ENCODE measurements around the gene ZNF804B.

The ZNF804B gene

DNA sequence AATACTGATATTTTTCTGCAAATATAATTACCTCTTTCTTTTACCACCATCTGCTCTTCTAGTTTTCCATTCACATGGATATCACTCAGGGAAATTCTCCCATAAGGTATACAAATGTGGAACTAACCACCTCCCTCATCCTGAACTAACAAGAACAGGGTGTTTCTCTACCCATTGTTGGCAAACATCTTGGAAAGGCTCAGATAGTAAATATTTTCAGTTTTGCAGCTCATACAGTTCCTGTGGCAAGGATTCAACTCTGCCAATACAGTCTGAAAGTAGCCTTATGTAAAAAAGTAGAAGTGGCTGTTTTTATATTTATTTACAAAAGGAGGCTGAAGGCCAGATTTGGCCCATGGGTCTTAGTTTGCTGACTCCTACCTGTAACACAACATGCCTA lies 549.0 kb downstream of the ZNF804B start:
- no peaks in the 10 kb centered on the region for H3K36me3 ChIP-seq (ENCODE audit: control insufficient read depth in 1 of 2, insufficient read depth in 2 of 2, low read length in 2 of 2)
- no peaks in the 10 kb centered on the region for H3K4me1 ChIP-seq (ENCODE audit: control insufficient read depth in 1 of 2, insufficient read depth in 2 of 2, low read length in 2 of 2)
- H3K27ac ChIP-seq (ENCODE audit: low read depth, low read length), result no peak overlapping the region
- H3K27me3 ChIP-seq (ENCODE audit: control insufficient read depth in 1 of 2, insufficient read depth in 2 of 2, low read length in 2 of 2), result no peaks in the 10 kb centered on the region
- H3K4me3 ChIP-seq (ENCODE audit: low read depth in 1 of 2, low read length in 2 of 2), result no peak overlapping the region
- no peaks in the 10 kb centered on the region for H3K9me3 ChIP-seq (ENCODE audit: control insufficient read depth in 1 of 2, low read length in 2 of 2)
- no peak overlapping the region for H3K9ac ChIP-seq (ENCODE audit: low read depth in 1 of 2, low read length in 2 of 2)

DNA sequence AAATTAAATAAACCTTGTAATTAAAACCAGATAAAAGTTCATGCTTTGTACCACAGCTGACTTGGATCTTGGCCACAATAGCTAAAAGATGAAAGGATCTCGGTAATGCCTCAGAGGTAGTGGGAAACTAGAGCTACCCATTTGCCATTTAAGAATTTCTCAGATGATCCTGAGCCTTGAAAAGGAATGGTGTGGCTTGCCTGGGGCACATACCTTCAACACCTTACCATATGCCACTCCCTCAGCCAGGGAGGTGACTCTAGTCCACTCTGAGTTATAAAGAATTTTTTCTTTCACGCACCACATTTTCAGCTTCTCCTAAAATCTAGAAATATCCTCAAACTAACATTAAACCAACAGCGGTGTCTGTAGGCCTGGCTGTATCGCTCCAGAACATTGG lies 552.4 kb downstream of the ZNF804B start:
- no peak overlapping the region for H3K9ac ChIP-seq (ENCODE audit: low read depth in 1 of 2, low read length in 2 of 2)
- no peaks in the 10 kb centered on the region for H3K4me1 ChIP-seq (ENCODE audit: control insufficient read depth in 1 of 2, insufficient read depth in 2 of 2, low read length in 2 of 2)
- no peaks in the 10 kb centered on the region for H3K36me3 ChIP-seq (ENCODE audit: control insufficient read depth in 1 of 2, insufficient read depth in 2 of 2, low read length in 2 of 2)
- H3K9me3 ChIP-seq (ENCODE audit: control insufficient read depth in 1 of 2, low read length in 2 of 2), result peaks cover 0 to 5% of the 10 kb centered on the region in 2 donors
- no peaks in the 10 kb centered on the region for H3K27me3 ChIP-seq (ENCODE audit: control insufficient read depth in 1 of 2, insufficient read depth in 2 of 2, low read length in 2 of 2)
- no peak overlapping the region for H3K4me3 ChIP-seq (ENCODE audit: low read depth in 1 of 2, low read length in 2 of 2)
- H3K27ac ChIP-seq (ENCODE audit: low read depth, low read length), result no peak overlapping the region

GRCh38 chr7:89312551-89312950 lies 553.1 kb downstream of the ZNF804B start:
- no peak overlapping the region for H3K27ac ChIP-seq (ENCODE audit: low read depth, low read length)
- no peaks in the 10 kb centered on the region for H3K4me1 ChIP-seq (ENCODE audit: control insufficient read depth in 1 of 2, insufficient read depth in 2 of 2, low read length in 2 of 2)
- H3K36me3 ChIP-seq (ENCODE audit: control insufficient read depth in 1 of 2, insufficient read depth in 2 of 2, low read length in 2 of 2), result no peaks in the 10 kb centered on the region
- H3K9ac ChIP-seq (ENCODE audit: low read depth in 1 of 2, low read length in 2 of 2), result no peak overlapping the region
- peaks cover 0 to 8% of the 10 kb centered on the region in 2 donors for H3K9me3 ChIP-seq (ENCODE audit: control insufficient read depth in 1 of 2, low read length in 2 of 2)
- H3K27me3 ChIP-seq (ENCODE audit: control insufficient read depth in 1 of 2, insufficient read depth in 2 of 2, low read length in 2 of 2), result no peaks in the 10 kb centered on the region
- no peak overlapping the region for H3K4me3 ChIP-seq (ENCODE audit: low read depth in 1 of 2, low read length in 2 of 2)

GRCh38 chr7:89316584-89317251 lies 557.2 kb downstream of the ZNF804B start:
- H3K4me1 ChIP-seq (ENCODE audit: control insufficient read depth in 1 of 2, insufficient read depth in 2 of 2, low read length in 2 of 2), result no peaks in the 10 kb centered on the region
- no peaks in the 10 kb centered on the region for H3K36me3 ChIP-seq (ENCODE audit: control insufficient read depth in 1 of 2, insufficient read depth in 2 of 2, low read length in 2 of 2)
- H3K4me3 ChIP-seq (ENCODE audit: low read depth in 1 of 2, low read length in 2 of 2), result no peak overlapping the region
- no peak overlapping the region for H3K9ac ChIP-seq (ENCODE audit: low read depth in 1 of 2, low read length in 2 of 2)
- H3K27me3 ChIP-seq (ENCODE audit: control insufficient read depth in 1 of 2, insufficient read depth in 2 of 2, low read length in 2 of 2), result no peaks in the 10 kb centered on the region
- peaks cover 0 to 8% of the 10 kb centered on the region in 2 donors for H3K9me3 ChIP-seq (ENCODE audit: control insufficient read depth in 1 of 2, low read length in 2 of 2)
- no peak overlapping the region for H3K27ac ChIP-seq (ENCODE audit: low read depth, low read length)

DNA sequence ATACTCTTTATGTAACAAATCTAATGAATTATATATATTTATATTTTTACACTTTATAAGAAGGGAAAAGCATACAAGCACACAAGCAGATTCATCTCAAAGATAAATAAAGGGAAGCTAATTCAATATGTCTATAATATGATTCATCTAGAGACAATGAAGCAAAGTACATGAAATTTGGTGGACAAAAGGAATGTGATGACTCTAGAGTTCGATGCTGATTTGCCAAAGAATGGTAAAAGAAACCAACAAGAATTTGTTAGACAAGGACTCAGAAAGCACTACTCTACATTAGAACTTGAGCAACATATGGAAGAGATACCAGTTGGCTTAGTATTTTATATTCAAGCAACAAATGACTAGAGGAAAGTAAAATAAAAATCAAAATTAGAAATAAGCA lies 572.5 kb downstream of the ZNF804B start:
- Histone ChIP-seq H3K4me3 (ENCODE audit: low read depth in 1 of 2, low read length in 2 of 2) (no peak overlapping the region), H3K9me3 (ENCODE audit: control insufficient read depth in 1 of 2, low read length in 2 of 2) (peaks cover 0 to 8% of the 10 kb centered on the region in 2 donors), H3K36me3 (ENCODE audit: control insufficient read depth in 1 of 2, insufficient read depth in 2 of 2, low read length in 2 of 2) (no peaks in the 10 kb centered on the region), H3K4me1 (ENCODE audit: control insufficient read depth in 1 of 2, insufficient read depth in 2 of 2, low read length in 2 of 2) (no peaks in the 10 kb centered on the region), H3K27me3 (ENCODE audit: control insufficient read depth in 1 of 2, insufficient read depth in 2 of 2, low read length in 2 of 2) (no peaks in the 10 kb centered on the region), H3K27ac (ENCODE audit: low read depth, low read length) (no peak overlapping the region), H3K9ac (ENCODE audit: low read depth in 1 of 2, low read length in 2 of 2) (no peak overlapping the region)

- H3K36me3 ChIP-seq (ENCODE audit: control insufficient read depth in 1 of 2, insufficient read depth in 2 of 2, low read length in 2 of 2), result no peaks in the 10 kb centered on the region
- H3K27ac ChIP-seq (ENCODE audit: low read depth, low read length), result no peak overlapping the region
- H3K9ac ChIP-seq (ENCODE audit: low read depth in 1 of 2, low read length in 2 of 2), result no peak overlapping the region
- no peaks in the 10 kb centered on the region for H3K27me3 ChIP-seq (ENCODE audit: control insufficient read depth in 1 of 2, insufficient read depth in 2 of 2, low read length in 2 of 2)
- peaks cover 0 to 12% of the 10 kb centered on the region in 2 donors for H3K9me3 ChIP-seq (ENCODE audit: control insufficient read depth in 1 of 2, low read length in 2 of 2)
- H3K4me1 ChIP-seq (ENCODE audit: control insufficient read depth in 1 of 2, insufficient read depth in 2 of 2, low read length in 2 of 2), result no peaks in the 10 kb centered on the region
- H3K4me3 ChIP-seq (ENCODE audit: low read depth in 1 of 2, low read length in 2 of 2), result no peak overlapping the region
These were observed 575.3 kb downstream of the ZNF804B start for GRCh38 chr7:89334797-89335196.

GRCh38 chr7:89335490-89335889 lies 576.0 kb downstream of the ZNF804B start:
- Histone ChIP-seq H3K9me3 (ENCODE audit: control insufficient read depth in 1 of 2, low read length in 2 of 2) (peaks cover 0 to 12% of the 10 kb centered on the region in 2 donors), H3K4me1 (ENCODE audit: control insufficient read depth in 1 of 2, insufficient read depth in 2 of 2, low read length in 2 of 2) (no peaks in the 10 kb centered on the region), H3K36me3 (ENCODE audit: control insufficient read depth in 1 of 2, insufficient read depth in 2 of 2, low read length in 2 of 2) (no peaks in the 10 kb centered on the region), H3K27me3 (ENCODE audit: control insufficient read depth in 1 of 2, insufficient read depth in 2 of 2, low read length in 2 of 2) (no peaks in the 10 kb centered on the region), H3K4me3 (ENCODE audit: low read depth in 1 of 2, low read length in 2 of 2) (no peak overlapping the region), H3K9ac (ENCODE audit: low read depth in 1 of 2, low read length in 2 of 2) (no peak overlapping the region), H3K27ac (ENCODE audit: low read depth, low read length) (no peak overlapping the region)

DNA sequence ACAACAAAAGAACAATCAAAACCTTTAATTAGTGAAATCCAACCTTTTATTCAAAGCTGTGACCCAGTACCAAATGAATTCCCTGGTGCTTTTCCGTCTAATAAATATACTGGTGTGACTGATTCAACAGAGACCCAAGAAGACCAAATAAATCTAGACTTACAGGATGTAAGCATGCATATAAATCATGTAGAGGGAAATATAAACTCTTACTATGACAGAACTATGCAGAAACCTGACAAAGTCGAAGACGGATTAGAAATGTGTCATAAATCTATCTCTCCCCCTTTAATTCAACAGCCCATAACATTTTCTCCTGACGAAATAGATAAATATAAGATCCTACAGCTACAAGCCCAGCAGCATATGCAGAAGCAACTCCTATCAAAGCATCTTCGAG lies 576.6 kb downstream of the ZNF804B start:
- H3K9me3 ChIP-seq (ENCODE audit: control insufficient read depth in 1 of 2, low read length in 2 of 2), result peaks cover 0 to 12% of the 10 kb centered on the region in 2 donors
- no peaks in the 10 kb centered on the region for H3K27me3 ChIP-seq (ENCODE audit: control insufficient read depth in 1 of 2, insufficient read depth in 2 of 2, low read length in 2 of 2)
- H3K4me1 ChIP-seq (ENCODE audit: control insufficient read depth in 1 of 2, insufficient read depth in 2 of 2, low read length in 2 of 2), result no peaks in the 10 kb centered on the region
- H3K4me3 ChIP-seq (ENCODE audit: low read depth in 1 of 2, low read length in 2 of 2), result no peak overlapping the region
- H3K9ac ChIP-seq (ENCODE audit: low read depth in 1 of 2, low read length in 2 of 2), result no peak overlapping the region
- no peak overlapping the region for H3K27ac ChIP-seq (ENCODE audit: low read depth, low read length)
- H3K36me3 ChIP-seq (ENCODE audit: control insufficient read depth in 1 of 2, insufficient read depth in 2 of 2, low read length in 2 of 2), result no peaks in the 10 kb centered on the region

DNA sequence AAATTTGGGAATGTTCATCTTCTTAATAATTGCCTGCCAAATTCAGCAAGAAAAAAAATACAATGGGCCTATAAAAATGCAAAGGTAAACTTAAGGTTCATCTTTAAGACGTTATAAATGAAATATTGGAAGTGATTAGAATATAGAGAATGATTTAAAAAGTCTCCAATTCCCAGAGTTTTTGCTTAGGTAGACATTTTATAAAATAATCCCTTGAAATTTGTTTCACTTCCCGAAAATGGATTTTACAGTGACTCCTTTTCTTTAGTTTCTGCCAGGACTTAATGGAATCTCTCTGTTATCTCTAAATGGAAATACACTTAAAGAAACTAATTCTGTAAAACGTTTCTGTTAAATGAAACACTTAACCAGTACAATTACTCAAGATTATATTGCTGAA lies 580.2 kb downstream of the ZNF804B start:
- no peak overlapping the region for H3K4me3 ChIP-seq (ENCODE audit: low read depth in 1 of 2, low read length in 2 of 2)
- H3K27me3 ChIP-seq (ENCODE audit: control insufficient read depth in 1 of 2, insufficient read depth in 2 of 2, low read length in 2 of 2), result no peaks in the 10 kb centered on the region
- H3K4me1 ChIP-seq (ENCODE audit: control insufficient read depth in 1 of 2, insufficient read depth in 2 of 2, low read length in 2 of 2), result no peaks in the 10 kb centered on the region
- H3K9ac ChIP-seq (ENCODE audit: low read depth in 1 of 2, low read length in 2 of 2), result no peak overlapping the region
- no peak overlapping the region for H3K27ac ChIP-seq (ENCODE audit: low read depth, low read length)
- peaks cover 1 to 15% of the 10 kb centered on the region in 2 donors for H3K9me3 ChIP-seq (ENCODE audit: control insufficient read depth in 1 of 2, low read length in 2 of 2)
- no peaks in the 10 kb centered on the region for H3K36me3 ChIP-seq (ENCODE audit: control insufficient read depth in 1 of 2, insufficient read depth in 2 of 2, low read length in 2 of 2)

DNA sequence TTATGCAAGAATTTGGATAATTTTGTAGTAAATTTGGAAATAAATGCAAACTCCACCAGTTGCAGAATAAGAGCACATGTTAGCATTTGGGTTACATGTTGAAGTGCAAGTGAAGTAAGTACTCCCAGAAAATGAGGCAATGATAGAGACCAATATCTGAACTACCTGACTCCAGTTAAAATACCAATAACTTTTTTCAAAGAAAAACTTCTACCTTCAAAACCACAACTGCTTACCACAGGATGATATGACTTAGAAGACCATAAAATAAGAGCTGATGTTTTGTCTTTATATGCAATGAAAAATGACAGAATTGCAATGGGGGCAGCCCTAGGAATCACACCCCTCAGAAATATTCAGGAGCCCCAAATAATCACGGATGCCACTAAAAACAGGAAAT lies 597.6 kb downstream of the ZNF804B start:
- Histone ChIP-seq H3K9ac (ENCODE audit: low read depth in 1 of 2, low read length in 2 of 2) (no peak overlapping the region), H3K36me3 (ENCODE audit: control insufficient read depth in 1 of 2, insufficient read depth in 2 of 2, low read length in 2 of 2) (no peaks in the 10 kb centered on the region), H3K9me3 (ENCODE audit: control insufficient read depth in 1 of 2, low read length in 2 of 2) (peaks cover 9 to 10% of the 10 kb centered on the region in 2 donors), H3K4me1 (ENCODE audit: control insufficient read depth in 1 of 2, insufficient read depth in 2 of 2, low read length in 2 of 2) (no peaks in the 10 kb centered on the region), H3K27ac (ENCODE audit: low read depth, low read length) (no peak overlapping the region), H3K27me3 (ENCODE audit: control insufficient read depth in 1 of 2, insufficient read depth in 2 of 2, low read length in 2 of 2) (no peaks in the 10 kb centered on the region), H3K4me3 (ENCODE audit: low read depth in 1 of 2, low read length in 2 of 2) (no peak overlapping the region)
